Neuronal stem cell (in vitro differentiated cells): ENCODE data around the gene DGCR2.
"Not testable (repeated sequence)": the region's sequence is repeated elsewhere in the genome, so short reads cannot be mapped to it uniquely, and the experiment has no call there.

ENCODE experiments used
- DNase-seq: peaks from one replicate; pipeline ENCODE4 v3.0.0-alpha.2; 2013; ENCODE audit warnings: low spot score
- H2AFZ ChIP-seq: one replicate; pipeline ENCODE4 v1.6.1; 2013; ENCODE audit warnings: mild to moderate bottlenecking, low read length, inconsistent platforms
- H2AK5ac ChIP-seq: 2 replicates; pipeline ENCODE4 v1.6.1; 2013; ENCODE audit warnings: low read depth, mild to moderate bottlenecking, inconsistent platforms, low read length, moderate library complexity, mixed read lengths
- H2BK120ac ChIP-seq: 2 replicates; pipeline ENCODE4 v1.6.1; 2013; ENCODE audit warnings: low read depth, mild to moderate bottlenecking, inconsistent platforms, low read length, moderate library complexity, mixed read lengths
- H2BK12ac ChIP-seq: one replicate; pipeline ENCODE4 v1.6.1; 2013; ENCODE audit warnings: low read length, inconsistent platforms
- H2BK15ac ChIP-seq: 2 replicates; pipeline ENCODE4 v1.6.1; 2013; ENCODE audit warnings: mild to moderate bottlenecking, low read length, inconsistent platforms, mixed read lengths
- H2BK5ac ChIP-seq: one replicate; pipeline ENCODE4 v1.6.1; 2013; ENCODE audit warnings: inconsistent platforms, mild to moderate bottlenecking, low read length, moderate library complexity
- H3K14ac ChIP-seq: one replicate; pipeline ENCODE4 v1.6.1; 2013; ENCODE audit warnings: low read length, inconsistent platforms
- H3K18ac ChIP-seq: 2 replicates; pipeline ENCODE4 v1.6.1; 2013; ENCODE audit warnings: low read length, inconsistent platforms
- H3K23ac ChIP-seq: 2 replicates; pipeline ENCODE4 v1.6.1; 2013; ENCODE audit warnings: low read depth, mild to moderate bottlenecking, mixed read lengths, low read length, inconsistent platforms; ENCODE audit not compliant: poor library complexity
- H3K27ac ChIP-seq: replicated peaks from 3 replicates; pipeline ENCODE4 v1.5.1; 2013; ENCODE audit warnings: low read length, inconsistent platforms
- H3K27me3 ChIP-seq, 3 experiments: 2 replicates each; pipeline ENCODE4 v1.6.1; 2013; ENCODE audit warnings: low read length in 3 of 3, mild to moderate bottlenecking in 2 of 3, inconsistent platforms in 1 of 3, low read depth in 1 of 3, mixed read lengths in 1 of 3, moderate library complexity in 1 of 3; ENCODE audit not compliant: control insufficient read depth in 3 of 3, insufficient read depth in 3 of 3
- H3K36me3 ChIP-seq, 2 donors: replicated peaks in 1 of 2; 2 replicates each; pipeline ENCODE4 v1.6.1; 2013; ENCODE audit warnings: low read length in 2 of 2; ENCODE audit not compliant: control insufficient read depth in 2 of 2, insufficient read depth in 2 of 2
- H3K4ac ChIP-seq: 2 replicates; pipeline ENCODE4 v1.6.1; 2013; ENCODE audit warnings: inconsistent platforms, mild to moderate bottlenecking, low read length, moderate library complexity
- H3K4me1 ChIP-seq, 2 donors: 1 replicate in 1 of 2; 2 replicates in 1 of 2; pipeline ENCODE4 v1.6.1; 2013; ENCODE audit warnings: low read length in 2 of 2, low read depth in 1 of 2; ENCODE audit not compliant: control insufficient read depth in 2 of 2, insufficient read depth in 1 of 2
- H3K4me2 ChIP-seq: one replicate; pipeline ENCODE4 v1.6.1; 2013; ENCODE audit warnings: mild to moderate bottlenecking, low read length, inconsistent platforms; ENCODE audit not compliant: insufficient read depth, poor library complexity, severe bottlenecking
- H3K4me3 ChIP-seq, 2 donors: 2 replicates each; pipeline ENCODE4 v1.5.1; 2013; ENCODE audit warnings: low read length in 2 of 2, mild to moderate bottlenecking in 2 of 2, inconsistent platforms in 1 of 2, moderate library complexity in 1 of 2
- H3K79me1 ChIP-seq: one replicate; pipeline ENCODE4 v1.6.1; 2013; ENCODE audit warnings: low read depth, mild to moderate bottlenecking, inconsistent platforms, low read length, moderate library complexity
- H3K9ac ChIP-seq: one replicate; pipeline ENCODE4 v1.6.1; 2013; ENCODE audit warnings: mild to moderate bottlenecking, low read depth, low read length, inconsistent platforms; ENCODE audit not compliant: poor library complexity
- H3K9me3 ChIP-seq, 2 donors: replicated peaks in 1 of 2; 2 replicates each; pipeline versions ENCODE3 to v1.6.1; 2013; ENCODE audit warnings: low read length in 2 of 2, mild to moderate bottlenecking in 2 of 2, inconsistent platforms in 1 of 2, low read depth in 1 of 2, mixed read lengths in 1 of 2, moderate library complexity in 1 of 2; ENCODE audit not compliant: control insufficient read depth in 2 of 2, insufficient read depth in 1 of 2
- H4K8ac ChIP-seq: one replicate; pipeline ENCODE4 v1.6.1; 2013; ENCODE audit warnings: low read depth, mild to moderate bottlenecking, inconsistent platforms, low read length, moderate library complexity
- H4K91ac ChIP-seq: one replicate; pipeline ENCODE4 v1.6.1; 2013; ENCODE audit warnings: low read length, low read depth, mild to moderate bottlenecking, inconsistent platforms; ENCODE audit not compliant: poor library complexity
- WGBS, 2 donors: extraction: QIAGEN DNeasy Blood & Tissue Kit; methylation state at CpG; one replicate each; pipeline ENCODE4 v1.1.7; 2013; ENCODE audit warnings: missing lambda C conversion rate in 2 of 2, mixed read lengths in 1 of 2; ENCODE audit not compliant: insufficient read length in 2 of 2, insufficient replicate concordance in 1 of 2; ENCODE audit errors: extremely low coverage in 2 of 2; 5-methylcytosine and 5-hydroxymethylcytosine counted together

The DGCR2 gene

GRCh38 chr22:19158649-19159048 is 36.4 kb upstream of the DGCR2 start:
- DNase-seq, H3K27ac ChIP-seq, H2BK5ac ChIP-seq, H3K18ac ChIP-seq, H4K91ac ChIP-seq, H2BK120ac ChIP-seq, H3K9me3 ChIP-seq, H2AFZ ChIP-seq, H2AK5ac ChIP-seq, H3K4me3 ChIP-seq, H3K14ac ChIP-seq, H4K8ac ChIP-seq, H3K23ac ChIP-seq, H3K79me1 ChIP-seq, H3K36me3 ChIP-seq, H2BK15ac ChIP-seq, H3K4me1 ChIP-seq, H3K4me2 ChIP-seq, H3K4ac ChIP-seq, H3K9ac ChIP-seq, H2BK12ac ChIP-seq: not testable (repeated sequence)
- H3K27me3 ChIP-seq = peaks cover 0 to 22% (median 11%) of the 10 kb centered on the region in 3 experiments
- WGBS, 2 donors = no CpG with 5 or more reads among the region's 11 CpGs

GRCh38 chr22:19156109-19156508 is 33.9 kb upstream of the DGCR2 start:
- H4K91ac ChIP-seq, H3K14ac ChIP-seq, DNase-seq, H3K27ac ChIP-seq, H2BK120ac ChIP-seq, H3K9me3 ChIP-seq, H2AK5ac ChIP-seq, H3K23ac ChIP-seq, H2BK15ac ChIP-seq, H3K36me3 ChIP-seq, H3K79me1 ChIP-seq, H3K4me1 ChIP-seq, H2AFZ ChIP-seq, H3K4me2 ChIP-seq, H2BK12ac ChIP-seq, H2BK5ac ChIP-seq, H4K8ac ChIP-seq, H3K9ac ChIP-seq, H3K4ac ChIP-seq: not testable (repeated sequence)
- Histone ChIP-seq H3K4me3 (peak overlapping the region in 1 of 2 donors; percentile 25), H3K27me3 (peaks cover 9 to 37% (median 28%) of the 10 kb centered on the region in 3 experiments), H3K18ac (peak overlapping the region; percentile 57)
- WGBS, 2 donors = no CpG with 5 or more reads among the region's 9 CpGs

- Histone ChIP-seq H4K8ac (no peak overlapping the region), H3K18ac (no peak overlapping the region), H2BK12ac (no peak overlapping the region), H3K14ac (no peak overlapping the region), H3K9me3 (peaks cover 9 to 10% of the 10 kb centered on the region in 2 donors), H3K4ac (no peak overlapping the region), H2BK5ac (no peak overlapping the region), H2BK120ac (no peak overlapping the region), H2BK15ac (no peak overlapping the region), H3K27me3 (peaks cover 37 to 57% (median 56%) of the 10 kb centered on the region in 3 experiments), H3K4me2 (no peak overlapping the region), H3K23ac (no peak overlapping the region), H4K91ac (no peak overlapping the region), H3K27ac (no peak overlapping the region), H3K4me1 (no peaks in the 10 kb centered on the region), H3K36me3 (no peaks in the 10 kb centered on the region), H3K9ac (no peak overlapping the region), H3K4me3 (no peak overlapping the region), H2AK5ac (no peak overlapping the region), H2AFZ (no peak overlapping the region), H3K79me1 (no peaks in the 10 kb centered on the region)
- no CpG with 5 or more reads among the region's 11 CpGs for WGBS, 2 donors
- no peak for DNase-seq
Measured at GRCh38 chr22:19152942-19153883, 31.0 kb upstream of the DGCR2 start.

GRCh38 chr22:19151329-19152191 is 29.3 kb upstream of the DGCR2 start:
- Histone ChIP-seq H3K4me3 (no peak overlapping the region), H2BK5ac (peak overlapping the region; percentile 24), H3K4me1 (no peaks in the 10 kb centered on the region), H3K4ac (no peak overlapping the region), H3K27ac (no peak overlapping the region), H3K9me3 (peaks cover 9 to 10% of the 10 kb centered on the region in 2 donors), H4K8ac (no peak overlapping the region), H3K23ac (peak overlapping the region; percentile 93), H2BK15ac (no peak overlapping the region), H3K9ac (no peak overlapping the region), H2AFZ (no peak overlapping the region), H2AK5ac (peak overlapping the region; percentile 84), H4K91ac (no peak overlapping the region), H3K36me3 (no peaks in the 10 kb centered on the region), H3K14ac (no peak overlapping the region), H3K4me2 (no peak overlapping the region), H3K27me3 (peaks cover 39 to 73% (median 73%) of the 10 kb centered on the region in 3 experiments), H2BK120ac (no peak overlapping the region), H3K18ac (no peak overlapping the region), H2BK12ac (no peak overlapping the region), H3K79me1 (no peaks in the 10 kb centered on the region)
- no CpG with 5 or more reads among the region's 10 CpGs for WGBS, 2 donors
- no peak for DNase-seq
